ENCODE data around the gene PARN. TPM values are rescaled to one million over a fixed set of nuclear protein-coding genes. Genes with fewer than 3 reads are reported as not detected.
"Not testable (repeated sequence)": the region's sequence is repeated elsewhere in the genome, so short reads cannot be mapped to it uniquely, and the experiment has no call there.

PARN gene
- total RNA-seq, 1 experiment from 2014 or later, result 57.8 TPM

DNA sequence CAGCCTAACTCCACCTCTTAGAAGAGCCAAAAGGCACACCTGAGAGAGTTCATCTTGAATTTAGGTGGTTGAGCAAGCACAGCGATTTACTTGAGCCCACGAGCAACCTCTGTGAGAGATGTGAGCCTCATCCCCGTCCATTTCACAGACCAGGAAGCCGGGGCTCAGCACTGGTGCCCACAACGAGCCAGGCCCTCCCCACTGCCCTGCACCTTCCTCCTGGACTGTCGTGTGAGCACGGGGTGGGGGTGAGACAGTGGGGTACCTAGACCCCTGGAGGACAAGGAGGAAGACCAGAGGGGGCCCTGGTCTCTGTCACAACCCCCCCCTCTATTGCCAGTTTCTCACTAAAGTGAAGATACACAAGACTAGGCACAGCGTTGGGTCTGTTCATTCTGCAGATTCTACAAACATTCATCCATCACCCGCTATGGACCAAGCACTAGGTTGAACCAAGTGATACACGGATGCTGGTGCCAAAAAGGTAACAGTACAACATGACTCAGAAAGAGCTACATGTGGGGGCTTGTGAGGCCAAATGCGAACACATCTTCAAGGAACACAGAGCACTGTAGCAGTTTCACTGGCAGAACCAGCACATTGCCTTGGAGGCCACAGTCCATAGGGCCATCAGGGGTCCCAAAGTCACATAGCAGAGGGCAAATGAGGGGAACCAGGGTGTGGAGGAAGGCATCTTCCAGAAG, 231.9 kb downstream of the PARN start:
- Histone ChIP-seq H3K27ac (ENCODE audit: low read length) (no peak overlapping the region), H3K4me3 (ENCODE audit: low read depth in 2 of 2, low read length in 2 of 2) (no peak overlapping the region), H3K27me3 (ENCODE audit: control insufficient read depth, insufficient read depth, low read length) (no peaks in the 10 kb centered on the region), H3K36me3 (ENCODE audit: control insufficient read depth, insufficient read depth, low read length) (no peaks in the 10 kb centered on the region), H3K9me3 (ENCODE audit: control insufficient read depth, insufficient read depth, low read depth, low read length) (no peaks in the 10 kb centered on the region), H3K4me1 (ENCODE audit: control insufficient read depth, insufficient read depth, low read length) (peaks cover 13% of the 10 kb centered on the region)
- TF ChIP-seq, protein P1, sequence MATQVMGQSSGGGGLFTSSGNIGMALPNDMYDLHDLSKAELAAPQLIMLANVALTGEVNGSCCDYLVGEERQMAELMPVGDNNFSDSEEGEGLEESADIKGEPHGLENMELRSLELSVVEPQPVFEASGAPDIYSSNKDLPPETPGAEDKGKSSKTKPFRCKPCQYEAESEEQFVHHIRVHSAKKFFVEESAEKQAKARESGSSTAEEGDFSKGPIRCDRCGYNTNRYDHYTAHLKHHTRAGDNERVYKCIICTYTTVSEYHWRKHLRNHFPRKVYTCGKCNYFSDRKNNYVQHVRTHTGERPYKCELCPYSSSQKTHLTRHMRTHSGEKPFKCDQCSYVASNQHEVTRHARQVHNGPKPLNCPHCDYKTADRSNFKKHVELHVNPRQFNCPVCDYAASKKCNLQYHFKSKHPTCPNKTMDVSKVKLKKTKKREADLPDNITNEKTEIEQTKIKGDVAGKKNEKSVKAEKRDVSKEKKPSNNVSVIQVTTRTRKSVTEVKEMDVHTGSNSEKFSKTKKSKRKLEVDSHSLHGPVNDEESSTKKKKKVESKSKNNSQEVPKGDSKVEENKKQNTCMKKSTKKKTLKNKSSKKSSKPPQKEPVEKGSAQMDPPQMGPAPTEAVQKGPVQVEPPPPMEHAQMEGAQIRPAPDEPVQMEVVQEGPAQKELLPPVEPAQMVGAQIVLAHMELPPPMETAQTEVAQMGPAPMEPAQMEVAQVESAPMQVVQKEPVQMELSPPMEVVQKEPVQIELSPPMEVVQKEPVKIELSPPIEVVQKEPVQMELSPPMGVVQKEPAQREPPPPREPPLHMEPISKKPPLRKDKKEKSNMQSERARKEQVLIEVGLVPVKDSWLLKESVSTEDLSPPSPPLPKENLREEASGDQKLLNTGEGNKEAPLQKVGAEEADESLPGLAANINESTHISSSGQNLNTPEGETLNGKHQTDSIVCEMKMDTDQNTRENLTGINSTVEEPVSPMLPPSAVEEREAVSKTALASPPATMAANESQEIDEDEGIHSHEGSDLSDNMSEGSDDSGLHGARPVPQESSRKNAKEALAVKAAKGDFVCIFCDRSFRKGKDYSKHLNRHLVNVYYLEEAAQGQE (IDR thresholded peaks at IDR 0.05; ENCODE audit: insufficient read depth in 1 of 2, low read depth in 2 of 2, low read length in 1 of 2), result no peak
- TF ChIP-seq TCF7L2 (IDR thresholded peaks at IDR 0.05; ENCODE audit: low read depth, low read length), result no peak
- TF ChIP-seq CTCF (IDR thresholded peaks at IDR 0.05), result no peak
- TF ChIP-seq POLR2AphosphoS5 (IDR thresholded peaks at IDR 0.05; ENCODE audit: low read depth, low read length), result no peak
- TF ChIP-seq SIN3A (IDR thresholded peaks at IDR 0.05; ENCODE audit: borderline replicate concordance, insufficient read depth, low read depth, low read length), result no peak
- ChIA-PET POLR2A (no interaction called here), CTCF (interaction anchor here (0.6 kb wide), 1 partner anchor 56 kb away, joined by 4 read pairs; no protein-coding TSS in a partner anchor)
- no TSS peak for BruUV-seq (replicated peaks)
- ATAC-seq (no peak), DNase-seq (ENCODE audit: low read depth, low spot score) (no peak)
- in situ Hi-C loops (cut with HindIII; ENCODE audit: low pct_unique_long_range_greater_than_20kb, low sequenced_read_pairs) (no loop called here), intact Hi-C loops (cut with micrococcal nuclease; ENCODE audit: unreplicated experiment) (loop anchor here (2.0 kb wide), 1 partner anchor 59 kb away; no protein-coding TSS in a partner anchor)

DNA sequence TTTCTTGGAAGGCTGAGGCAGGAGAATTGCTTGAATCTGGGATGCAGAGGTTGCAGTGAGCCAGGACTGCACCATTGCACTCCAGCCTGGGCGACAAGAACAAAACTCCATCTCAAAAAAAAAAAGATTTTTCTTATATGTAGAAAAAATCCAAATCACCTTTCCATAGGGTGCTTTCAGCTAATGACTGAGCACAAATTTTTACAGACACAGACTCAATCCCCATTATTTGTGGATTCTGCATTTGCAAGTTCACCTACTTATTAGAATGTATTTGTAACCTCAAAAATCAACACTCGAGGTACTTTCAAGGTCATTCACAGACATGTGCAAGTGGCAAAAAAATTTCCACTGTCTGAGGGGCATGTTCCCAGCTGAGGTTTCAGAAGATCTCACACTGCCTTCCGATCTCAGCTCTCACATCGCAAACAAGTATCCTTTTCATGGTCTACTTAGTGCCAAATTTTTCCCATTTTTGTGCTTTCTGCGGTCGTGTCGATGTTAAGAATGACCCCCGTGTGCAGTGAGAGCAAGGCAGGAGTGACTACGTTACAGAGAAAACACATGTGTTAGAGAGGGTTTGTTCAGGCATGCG, 234.3 kb downstream of the PARN start:
- H3K36me3 ChIP-seq (ENCODE audit: control insufficient read depth, insufficient read depth, low read length); in situ Hi-C loops (cut with HindIII; ENCODE audit: low pct_unique_long_range_greater_than_20kb, low sequenced_read_pairs); intact Hi-C loops (cut with micrococcal nuclease; ENCODE audit: unreplicated experiment); H3K4me3 ChIP-seq (ENCODE audit: low read depth in 2 of 2, low read length in 2 of 2); H3K27ac ChIP-seq (ENCODE audit: low read length); DNase-seq (ENCODE audit: low read depth, low spot score); ATAC-seq; POLR2A ChIA-PET; CTCF ChIA-PET; H3K27me3 ChIP-seq (ENCODE audit: control insufficient read depth, insufficient read depth, low read length); H3K9me3 ChIP-seq (ENCODE audit: control insufficient read depth, insufficient read depth, low read depth, low read length); BruUV-seq (replicated peaks): not testable (repeated sequence)
- peaks cover 10% of the 10 kb centered on the region for H3K4me1 ChIP-seq (ENCODE audit: control insufficient read depth, insufficient read depth, low read length)

DNA sequence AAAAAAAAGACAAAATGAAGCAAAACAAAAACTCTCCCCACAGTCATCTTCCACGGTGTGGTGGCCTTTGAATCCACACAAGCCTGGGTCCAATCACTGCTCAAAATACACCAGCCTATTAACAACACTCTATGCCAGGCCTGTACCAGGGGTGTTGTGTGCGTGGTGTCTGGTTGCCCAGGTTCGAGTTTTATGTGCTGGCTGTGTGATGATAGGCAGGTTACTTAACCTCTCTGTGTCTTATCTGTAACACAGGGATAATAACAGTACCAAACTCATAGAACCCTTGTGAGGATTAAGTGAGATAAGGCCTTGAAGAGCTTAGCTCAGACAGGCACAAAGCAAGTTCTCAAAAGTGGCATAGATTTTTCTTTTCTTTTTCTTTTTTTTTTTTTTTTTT, 235.2 kb downstream of the PARN start:
- no TSS peak for BruUV-seq (replicated peaks)
- no peak for ATAC-seq
- H3K27ac ChIP-seq (ENCODE audit: low read length), result no peak overlapping the region
- intact Hi-C loops (cut with micrococcal nuclease; ENCODE audit: unreplicated experiment) (no loop called here), in situ Hi-C loops (cut with HindIII; ENCODE audit: low pct_unique_long_range_greater_than_20kb, low sequenced_read_pairs) (no loop called here)
- ChIA-PET CTCF (interaction anchor here (0.8 kb wide), 1 partner anchor 39 kb away, joined by 3 read pairs; no protein-coding TSS in a partner anchor), POLR2A (no interaction called here)
- no peaks in the 10 kb centered on the region for H3K27me3 ChIP-seq (ENCODE audit: control insufficient read depth, insufficient read depth, low read length)
- H3K36me3 ChIP-seq (ENCODE audit: control insufficient read depth, insufficient read depth, low read length), result no peaks in the 10 kb centered on the region
- no peaks in the 10 kb centered on the region for H3K9me3 ChIP-seq (ENCODE audit: control insufficient read depth, insufficient read depth, low read depth, low read length)
- no peak overlapping the region for H3K4me3 ChIP-seq (ENCODE audit: low read depth in 2 of 2, low read length in 2 of 2)
- peaks cover 7% of the 10 kb centered on the region for H3K4me1 ChIP-seq (ENCODE audit: control insufficient read depth, insufficient read depth, low read length)
- TF ChIP-seq CTCF (IDR thresholded peaks at IDR 0.05) (no peak), SIN3A (IDR thresholded peaks at IDR 0.05; ENCODE audit: borderline replicate concordance, insufficient read depth, low read depth, low read length) (no peak), TCF7L2 (IDR thresholded peaks at IDR 0.05; ENCODE audit: low read depth, low read length) (no peak), POLR2AphosphoS5 (IDR thresholded peaks at IDR 0.05; ENCODE audit: low read depth, low read length) (no peak)
- TF ChIP-seq, protein P1 (IDR thresholded peaks at IDR 0.05; ENCODE audit: insufficient read depth in 1 of 2, low read depth in 2 of 2, low read length in 1 of 2), result no peak
- no peak for DNase-seq (ENCODE audit: low read depth, low spot score)
